Retinal pigment epithelial cell (primary cell): Measurements from ENCODE around the gene IRX4.

Experiments
- DNase-seq: peaks from one replicate; pipeline ENCODE4 v3.0.0-alpha.2; 2010; ENCODE audit warnings: low read depth
- H3K4me3 ChIP-seq: 2 replicates; pipeline ENCODE4 v1.5.1; 2011; ENCODE audit warnings: mild to moderate bottlenecking, low read length, control low read depth, moderate library complexity
- TF ChIP-seq, protein P1 (sequence below): conservative IDR thresholded peaks from 2 replicates; pipeline ENCODE4 v1.5.1; 2011; ENCODE audit warnings: low read depth, low read length, control low read depth, inconsistent platforms

Gene IRX4

DNA sequence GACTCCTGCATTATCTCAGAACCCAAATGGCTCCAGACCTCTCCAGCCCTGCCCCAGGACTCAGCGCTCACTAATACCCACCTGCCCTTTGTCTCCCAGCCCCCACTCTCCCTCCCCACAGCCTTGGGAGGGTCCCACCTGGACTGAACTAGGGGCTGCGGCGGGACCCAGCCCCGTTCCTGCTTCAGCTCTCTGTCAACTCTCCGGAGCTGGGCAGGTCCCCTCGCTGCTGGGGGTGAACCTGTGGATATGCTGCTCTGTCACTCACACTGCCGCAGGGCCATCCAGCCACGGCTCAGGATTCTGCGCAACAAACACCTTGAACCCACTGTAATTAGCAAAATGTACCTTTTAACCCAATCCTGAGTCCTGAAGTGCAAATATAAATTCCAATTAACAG lies 44.7 kb downstream of the IRX4 start:
- H3K4me3 ChIP-seq = no peak overlapping the region
- TF ChIP-seq, protein P1, sequence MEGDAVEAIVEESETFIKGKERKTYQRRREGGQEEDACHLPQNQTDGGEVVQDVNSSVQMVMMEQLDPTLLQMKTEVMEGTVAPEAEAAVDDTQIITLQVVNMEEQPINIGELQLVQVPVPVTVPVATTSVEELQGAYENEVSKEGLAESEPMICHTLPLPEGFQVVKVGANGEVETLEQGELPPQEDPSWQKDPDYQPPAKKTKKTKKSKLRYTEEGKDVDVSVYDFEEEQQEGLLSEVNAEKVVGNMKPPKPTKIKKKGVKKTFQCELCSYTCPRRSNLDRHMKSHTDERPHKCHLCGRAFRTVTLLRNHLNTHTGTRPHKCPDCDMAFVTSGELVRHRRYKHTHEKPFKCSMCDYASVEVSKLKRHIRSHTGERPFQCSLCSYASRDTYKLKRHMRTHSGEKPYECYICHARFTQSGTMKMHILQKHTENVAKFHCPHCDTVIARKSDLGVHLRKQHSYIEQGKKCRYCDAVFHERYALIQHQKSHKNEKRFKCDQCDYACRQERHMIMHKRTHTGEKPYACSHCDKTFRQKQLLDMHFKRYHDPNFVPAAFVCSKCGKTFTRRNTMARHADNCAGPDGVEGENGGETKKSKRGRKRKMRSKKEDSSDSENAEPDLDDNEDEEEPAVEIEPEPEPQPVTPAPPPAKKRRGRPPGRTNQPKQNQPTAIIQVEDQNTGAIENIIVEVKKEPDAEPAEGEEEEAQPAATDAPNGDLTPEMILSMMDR = no peak
- DNase-seq = no peak

DNA sequence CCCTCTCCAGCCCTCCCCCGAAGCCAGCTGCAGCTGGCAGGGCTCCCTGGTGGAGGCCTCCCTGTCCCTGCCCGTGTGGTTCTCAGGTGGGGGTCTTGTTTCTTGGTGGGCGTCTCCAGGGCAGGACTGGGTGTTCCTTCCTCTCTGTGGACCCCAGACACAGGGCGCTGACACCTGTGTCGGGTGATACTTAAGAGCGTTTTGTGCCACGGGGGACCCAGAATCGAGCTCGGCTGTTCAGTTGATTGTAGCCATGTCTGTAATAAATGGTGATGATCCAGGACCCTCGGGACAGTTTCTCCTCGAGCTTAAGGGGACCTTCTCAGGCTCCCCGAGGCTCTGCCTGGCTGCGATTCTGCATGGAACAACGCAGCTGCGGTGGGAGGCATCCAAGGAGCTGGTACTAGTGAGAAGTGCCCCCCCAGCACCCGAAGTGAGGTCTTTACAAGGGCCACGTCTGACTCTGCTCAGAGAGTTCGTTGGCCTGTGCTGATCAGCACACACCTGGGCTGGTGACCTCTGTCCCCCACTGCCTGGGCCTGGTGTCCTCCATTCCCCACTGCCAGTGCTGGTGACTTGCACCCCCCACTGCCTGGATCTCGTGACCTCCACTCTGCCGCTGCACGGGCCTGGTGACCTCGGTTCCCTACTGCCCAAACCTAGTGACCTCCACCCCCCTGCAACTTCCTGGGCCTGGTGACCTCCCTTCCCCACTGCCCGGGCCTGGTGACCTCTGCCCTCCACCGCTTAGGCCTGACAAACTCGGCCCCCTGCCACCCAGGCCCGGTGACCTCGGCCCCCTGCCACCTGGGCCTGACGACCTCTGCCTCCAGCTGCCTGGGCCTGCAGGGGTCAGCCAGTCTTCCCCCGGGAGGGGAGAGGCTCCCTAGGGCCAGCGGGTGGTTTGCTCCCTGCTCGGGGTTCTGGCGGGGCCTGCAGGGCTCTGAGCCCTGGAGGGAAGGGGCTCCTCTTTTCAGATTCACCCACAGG lies 45.5 kb downstream of the IRX4 start:
- no peak for DNase-seq
- TF ChIP-seq, protein P1 = no peak
- H3K4me3 ChIP-seq = no peak overlapping the region

DNA sequence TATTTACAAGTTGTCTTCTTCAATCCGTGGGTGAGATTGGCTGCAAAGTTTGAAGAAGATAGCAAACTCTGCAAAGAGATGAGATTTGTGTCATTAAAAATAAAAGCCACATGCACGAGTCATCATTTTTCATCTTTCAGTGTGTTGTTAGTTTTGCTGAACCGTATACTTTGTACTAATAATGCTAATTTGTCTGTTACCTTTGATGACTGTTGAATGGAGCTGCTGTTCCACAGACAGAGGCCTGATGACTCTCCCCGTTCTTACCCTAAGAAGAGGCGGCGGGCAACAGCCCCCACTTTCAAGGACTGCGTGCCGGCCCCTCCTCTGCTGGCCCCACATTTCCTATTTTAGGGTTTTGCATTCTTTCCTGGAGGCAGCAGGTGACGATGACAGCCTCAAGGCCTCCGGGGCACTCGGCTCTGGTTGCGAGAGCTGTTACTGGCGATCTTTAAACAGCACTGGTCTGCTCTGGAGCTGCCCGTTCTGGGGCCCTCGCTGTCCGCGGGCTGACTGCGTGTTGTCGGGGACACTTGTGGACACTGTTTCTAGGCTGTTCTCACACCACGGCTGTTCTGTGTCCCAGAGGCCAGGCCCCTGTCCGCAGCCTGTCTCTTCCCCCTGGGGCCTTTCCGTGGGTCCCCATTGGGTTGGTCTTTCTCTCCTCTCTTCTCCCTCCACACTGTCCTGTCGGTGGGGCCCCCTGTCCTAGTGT lies 46.4 kb downstream of the IRX4 start:
- DNase-seq = no peak
- TF ChIP-seq, protein P1 = no peak
- no peak overlapping the region for H3K4me3 ChIP-seq

DNA sequence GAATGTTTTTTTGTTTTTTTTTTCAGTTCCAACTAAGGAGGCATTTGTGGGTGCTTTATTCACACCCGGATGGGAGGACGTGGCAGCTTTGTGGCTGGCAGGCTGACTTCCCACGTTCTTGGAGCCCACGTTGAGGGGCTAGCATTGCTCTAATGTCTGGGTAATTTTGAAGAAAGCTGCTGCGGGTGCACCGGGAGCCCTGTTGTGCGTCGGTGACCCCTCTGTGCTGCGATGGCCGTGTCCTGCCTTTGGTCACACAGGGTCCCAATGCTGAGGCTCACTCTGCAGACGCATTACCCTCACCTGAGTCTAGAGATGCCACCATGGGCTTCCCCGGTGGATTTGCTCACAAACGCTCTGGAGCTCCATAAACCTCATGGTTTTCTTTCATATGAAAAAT lies 47.3 kb downstream of the IRX4 start:
- TF ChIP-seq, protein P1 = no peak
- no peak for DNase-seq
- H3K4me3 ChIP-seq = no peak overlapping the region

DNA sequence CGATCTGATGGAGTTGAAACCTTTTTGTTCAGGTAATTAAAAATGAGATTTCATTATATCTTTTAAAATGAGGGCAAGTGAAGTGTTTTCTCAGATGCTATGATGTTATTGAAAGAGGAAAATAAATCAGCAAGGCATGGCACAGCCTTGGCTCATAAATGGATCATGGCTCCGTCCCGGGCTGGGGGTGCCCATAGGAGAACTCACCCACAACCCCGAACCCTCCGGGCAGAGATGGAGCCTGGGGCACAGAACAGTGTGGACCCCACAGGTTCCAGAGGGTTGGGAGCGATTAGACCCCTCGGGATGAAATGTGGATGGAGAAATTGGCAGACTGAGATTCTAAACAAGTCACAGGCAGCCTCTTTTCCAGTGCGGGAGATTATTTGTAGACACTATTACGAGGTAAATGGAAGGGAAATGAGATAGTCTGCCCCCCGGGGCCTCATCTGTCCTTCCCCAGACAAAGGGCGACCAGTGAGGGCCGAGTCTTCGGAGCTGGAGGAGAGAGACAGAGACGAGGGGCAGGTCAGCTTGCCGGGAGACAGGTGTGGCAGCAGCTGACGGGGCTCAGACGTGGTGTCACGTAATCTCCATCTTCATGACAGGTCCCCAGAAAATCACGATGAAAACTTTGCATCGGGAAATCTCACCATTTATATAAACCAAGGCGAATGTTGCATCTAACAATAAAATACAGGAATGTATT lies 47.9 kb downstream of the IRX4 start:
- TF ChIP-seq, protein P1 = no peak
- no peak for DNase-seq
- no peak overlapping the region for H3K4me3 ChIP-seq

DNA sequence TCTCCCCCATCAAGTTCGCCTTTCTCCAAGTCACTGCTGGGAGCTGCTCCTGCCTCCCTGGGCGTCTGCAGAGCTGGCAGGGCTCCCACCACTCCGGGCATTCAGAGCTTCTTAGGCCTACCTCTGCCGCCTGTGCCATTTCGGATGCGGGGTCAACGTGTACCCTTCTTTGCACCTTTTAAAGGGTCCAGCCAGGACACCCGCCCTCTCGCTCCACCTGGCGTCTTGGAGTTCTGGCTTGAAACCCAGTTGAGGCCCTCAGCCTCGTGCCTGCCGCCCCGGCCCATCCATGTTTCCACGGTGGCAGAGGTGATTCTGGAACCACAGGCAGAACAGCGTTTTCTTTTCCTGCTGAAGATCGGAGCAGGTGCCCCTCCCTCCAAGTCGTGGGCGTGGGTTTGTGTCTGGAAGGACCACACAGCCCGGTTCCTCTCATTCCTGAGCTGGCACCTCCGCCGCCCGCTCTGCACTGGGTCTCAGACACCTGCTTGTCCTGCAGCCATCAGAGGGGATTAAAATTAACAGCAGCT lies 48.6 kb downstream of the IRX4 start:
- TF ChIP-seq, protein P1 = no peak
- DNase-seq = no peak
- H3K4me3 ChIP-seq = no peak overlapping the region
